CD1c-positive myeloid dendritic cell (primary cell): ENCODE data around the gene TAOK2.
"Not testable (repeated sequence)": the region's sequence is repeated elsewhere in the genome, so short reads cannot be mapped to it uniquely, and the experiment has no call there.

Source experiments
- DNase-seq: peaks from one replicate; pipeline ENCODE4 v3.0.0-alpha.2; 2016; ENCODE audit errors: extremely low spot score

TAOK2 gene

GRCh38 chr16:29973384-29974246 is at the start of gene TAOK2:
Gene TAOK2, plus strand, starts transcription at chr16:29973868. Its CDS starts 3,905 bp downstream, at chr16:29977773.
- peak; percentile 99 for DNase-seq

- DNase-seq = no peak
These were observed 48.4 kb upstream of the TAOK2 start for GRCh38 chr16:29925105-29925756.

GRCh38 chr16:29925781-29926710 is 47.6 kb upstream of the TAOK2 start, which contains the start of gene KCTD13:
Gene KCTD13, minus strand, starts transcription at chr16:29926226. Its CDS starts 193 bp downstream, at chr16:29926033.
- peak; percentile 94 for DNase-seq

- peak; percentile 8 for DNase-seq
These were observed 47.0 kb upstream of the TAOK2 start for GRCh38 chr16:29926711-29927052.

- DNase-seq = peak; percentile 4
These were observed 46.4 kb upstream of the TAOK2 start for GRCh38 chr16:29927070-29927905.

- not testable (repeated sequence) for DNase-seq
These were observed 41.9 kb upstream of the TAOK2 start for GRCh38 chr16:29931750-29932149.

- DNase-seq = no peak
These were observed 33.0 kb upstream of the TAOK2 start for GRCh38 chr16:29940656-29941055.

GRCh38 chr16:29943846-29944799 is 29.5 kb upstream of the TAOK2 start:
- DNase-seq = no peak

GRCh38 chr16:29947897-29948296 is 25.8 kb upstream of the TAOK2 start:
- DNase-seq = no peak

GRCh38 chr16:29950806-29951461 is 22.7 kb upstream of the TAOK2 start:
- no peak for DNase-seq

GRCh38 chr16:29951625-29952365 is 21.9 kb upstream of the TAOK2 start:
- DNase-seq = no peak

GRCh38 chr16:29958756-29959155 is 14.9 kb upstream of the TAOK2 start:
- DNase-seq = no peak

- DNase-seq = no peak
These were observed 14.4 kb upstream of the TAOK2 start for GRCh38 chr16:29959293-29959692.

- not testable (repeated sequence) for DNase-seq
These were observed 13.8 kb upstream of the TAOK2 start for GRCh38 chr16:29959821-29960220.

GRCh38 chr16:29961127-29961478 is 12.6 kb upstream of the TAOK2 start:
- no peak for DNase-seq

- peak; percentile 97 for DNase-seq
These were observed 12.0 kb upstream of the TAOK2 start, which contains the start of gene TMEM219 for GRCh38 chr16:29961479-29962343. Gene TMEM219, plus strand, starts transcription at chr16:29962079. Its CDS starts 1,065 bp downstream, at chr16:29963144.

GRCh38 chr16:29962344-29962994 is 11.2 kb upstream of the TAOK2 start:
- DNase-seq = peak; percentile 67
